NCI-H748 treated with DMSO at 0.1 percent for 48 hours (cell line): ENCODE measurements around the gene PLS1.
A peak's percentile ranks its signal among the peaks of the same experiment; 100 is the strongest.
"Not testable (repeated sequence)": the region's sequence is repeated elsewhere in the genome, so short reads cannot be mapped to it uniquely, and the experiment has no call there.

Source experiments
- DNase-seq: peaks from one replicate; lab custom pipeline; 2025; lab: John Stamatoyannopoulos, UW

Gene PLS1

GRCh38 chr3:142694225-142694624, 98.0 kb downstream of the PLS1 start:
- no peak for DNase-seq

- DNase-seq: no peak
Observed at GRCh38 chr3:142705198-142705597, 109.0 kb downstream of the PLS1 start.

- no peak for DNase-seq
Observed at GRCh38 chr3:142706321-142707127, 110.3 kb downstream of the PLS1 start.

GRCh38 chr3:142709207-142709606, 113.0 kb downstream of the PLS1 start:
- DNase-seq: no peak

- DNase-seq: not testable (repeated sequence)
Observed at GRCh38 chr3:142714882-142715281, 118.7 kb downstream of the PLS1 start.

- no peak for DNase-seq
Observed at GRCh38 chr3:142716102-142716501, 119.9 kb downstream of the PLS1 start.

GRCh38 chr3:142723665-142723967, 127.4 kb downstream of the PLS1 start:
- no peak for DNase-seq

GRCh38 chr3:142723968-142724681, 127.9 kb downstream of the PLS1 start, which contains the start of gene TRPC1:
Gene TRPC1, plus strand, starts transcription at chr3:142724034. Its CDS starts 526 bp downstream, at chr3:142724560.
- peak; percentile 42 for DNase-seq

- peak; percentile 25 for DNase-seq
Observed at GRCh38 chr3:142724682-142725356, 128.6 kb downstream of the PLS1 start.

GRCh38 chr3:142725357-142725739, 129.2 kb downstream of the PLS1 start:
- no peak for DNase-seq

GRCh38 chr3:142726017-142726416, 129.8 kb downstream of the PLS1 start:
- DNase-seq: no peak

GRCh38 chr3:142732066-142732465, 135.9 kb downstream of the PLS1 start:
- no peak for DNase-seq

GRCh38 chr3:142734834-142735233, 138.6 kb downstream of the PLS1 start:
- no peak for DNase-seq

- no peak for DNase-seq
Observed at GRCh38 chr3:142735462-142735861, 139.3 kb downstream of the PLS1 start.

GRCh38 chr3:142738396-142738795, 142.2 kb downstream of the PLS1 start:
- no peak for DNase-seq

GRCh38 chr3:142746646-142747045, 150.5 kb downstream of the PLS1 start:
- no peak for DNase-seq

- DNase-seq: not testable (repeated sequence)
Observed at GRCh38 chr3:142750531-142750930, 154.3 kb downstream of the PLS1 start.

GRCh38 chr3:142752605-142753004, 156.4 kb downstream of the PLS1 start:
- not testable (repeated sequence) for DNase-seq

GRCh38 chr3:142754494-142754893, 158.3 kb downstream of the PLS1 start:
- DNase-seq: no peak
